Mesendoderm (in vitro differentiated cells): Measurements from ENCODE around the gene RPP30. TPM values are rescaled to one million over a fixed set of nuclear protein-coding genes. Genes with fewer than 3 reads are reported as not detected.

Experiments used
- DNase-seq: peaks from one replicate; pipeline ENCODE4 v3.0.0; 2013
- H2AK5ac ChIP-seq: 2 replicates; pipeline ENCODE4 v1.6.1; 2013; ENCODE audit warnings: low read length, inconsistent platforms
- H2BK120ac ChIP-seq: 2 replicates; pipeline ENCODE4 v1.6.1; 2013; ENCODE audit warnings: low read depth, mild to moderate bottlenecking, low read length, moderate library complexity, mixed read lengths
- H2BK15ac ChIP-seq: replicated peaks from 2 replicates; pipeline ENCODE4 v1.6.1; 2013; ENCODE audit warnings: low read depth, mild to moderate bottlenecking, moderate library complexity
- H2BK5ac ChIP-seq: 2 replicates; pipeline ENCODE4 v1.6.1; 2013; ENCODE audit warnings: low read length, inconsistent platforms
- H3K18ac ChIP-seq: 2 replicates; pipeline ENCODE4 v1.6.1; 2013; ENCODE audit warnings: mild to moderate bottlenecking, low read length, mixed read lengths
- H3K23ac ChIP-seq: one replicate; pipeline ENCODE4 v1.6.1; 2013; ENCODE audit warnings: low read length
- H3K27ac ChIP-seq: 2 replicates; pipeline ENCODE4 v1.5.1; 2013; ENCODE audit warnings: low read depth, mild to moderate bottlenecking, inconsistent platforms, low read length, moderate library complexity
- H3K27me3 ChIP-seq: 2 replicates; pipeline ENCODE4 v1.6.1; 2013; ENCODE audit warnings: low read length, control low read depth, mild to moderate bottlenecking, inconsistent platforms; ENCODE audit not compliant: insufficient read depth, poor library complexity
- H3K36me3 ChIP-seq: 2 replicates; pipeline ENCODE4 v1.6.1; 2013; ENCODE audit warnings: low read length, inconsistent platforms; ENCODE audit not compliant: control insufficient read depth, insufficient read depth
- H3K4ac ChIP-seq: one replicate; pipeline ENCODE4 v1.6.1; 2013; ENCODE audit warnings: low read depth, mild to moderate bottlenecking, low read length, moderate library complexity
- H3K4me1 ChIP-seq: 2 replicates; pipeline ENCODE4 v1.6.1; 2013; ENCODE audit warnings: low read depth, low read length, inconsistent platforms; ENCODE audit not compliant: control insufficient read depth
- H3K4me2 ChIP-seq: 2 replicates; pipeline ENCODE4 v1.6.1; 2013; ENCODE audit warnings: low read length
- H3K4me3 ChIP-seq: 2 replicates; pipeline ENCODE4 v1.5.1; 2013; ENCODE audit warnings: mild to moderate bottlenecking, low read length
- H3K56ac ChIP-seq: one replicate; pipeline ENCODE4 v1.6.1; 2013; ENCODE audit warnings: low read length
- H3K79me1 ChIP-seq: 2 replicates; pipeline ENCODE4 v1.6.1; 2013; ENCODE audit warnings: low read length, inconsistent platforms
- H3K79me2 ChIP-seq: 2 replicates; pipeline ENCODE4 v1.6.1; 2013; ENCODE audit warnings: mild to moderate bottlenecking, low read length; ENCODE audit not compliant: control insufficient read depth, insufficient read depth
- H3K9ac ChIP-seq: 2 replicates; pipeline ENCODE4 v1.6.1; 2013; ENCODE audit warnings: low read length, inconsistent platforms
- H4K5ac ChIP-seq: one replicate; pipeline ENCODE4 v1.6.1; 2013; ENCODE audit warnings: low read length
- H4K8ac ChIP-seq: one replicate; pipeline ENCODE4 v1.6.1; 2013; ENCODE audit warnings: low read depth, mild to moderate bottlenecking, control low read depth, low read length, moderate library complexity
- WGBS: extraction: QIAGEN DNeasy Blood & Tissue Kit; methylation state at CpG from one replicate; pipeline ENCODE4 v1.1.7; 2013; ENCODE audit warnings: low lambda C conversion rate, missing lambda C conversion rate; ENCODE audit not compliant: insufficient coverage; ENCODE audit errors: extremely low coverage; 5-methylcytosine and 5-hydroxymethylcytosine counted together
- small RNA-seq: library from polyadenylated mRNA; stranded (forward); fragments of <200 nt; extraction: miRNeasy Mini kit (QIAGEN cat#:217004); gene quantifications from one replicate; pipeline ENCODE3, GENCODE V24; 2013; ENCODE audit not compliant: insufficient read depth

RPP30 gene

GRCh38 chr10:90945491-90946070, 73.8 kb downstream of the RPP30 start:
- no peak overlapping the region for H3K4ac ChIP-seq
- WGBS, result no CpG with 5 or more reads among the region's 4 CpGs
- no peak overlapping the region for H3K9ac ChIP-seq
- H3K27ac ChIP-seq, result no peak overlapping the region
- H4K5ac ChIP-seq, result no peak overlapping the region
- H2BK120ac ChIP-seq, result no peak overlapping the region
- H2BK15ac ChIP-seq, result no peak overlapping the region
- no peak overlapping the region for H3K4me2 ChIP-seq
- no peaks in the 10 kb centered on the region for H3K4me1 ChIP-seq
- H2AK5ac ChIP-seq, result no peak overlapping the region
- H3K79me1 ChIP-seq, result no peaks in the 10 kb centered on the region
- no peaks in the 10 kb centered on the region for H3K79me2 ChIP-seq
- DNase-seq, result no peak
- no peak overlapping the region for H3K4me3 ChIP-seq
- H3K36me3 ChIP-seq, result no peaks in the 10 kb centered on the region
- H2BK5ac ChIP-seq, result no peak overlapping the region
- no peaks in the 10 kb centered on the region for H3K27me3 ChIP-seq
- H3K18ac ChIP-seq, result no peak overlapping the region
- H3K23ac ChIP-seq, result no peak overlapping the region
- no peak overlapping the region for H3K56ac ChIP-seq
- H4K8ac ChIP-seq, result no peak overlapping the region

GRCh38 chr10:90947030-90947960, 75.5 kb downstream of the RPP30 start:
- no peaks in the 10 kb centered on the region for H3K36me3 ChIP-seq
- H4K5ac ChIP-seq, result no peak overlapping the region
- no peak overlapping the region for H3K18ac ChIP-seq
- no peak overlapping the region for H3K4me3 ChIP-seq
- no CpG with 5 or more reads among the region's 5 CpGs for WGBS
- H3K23ac ChIP-seq, result no peak overlapping the region
- H3K4me1 ChIP-seq, result no peaks in the 10 kb centered on the region
- H2BK5ac ChIP-seq, result no peak overlapping the region
- H3K27me3 ChIP-seq, result no peaks in the 10 kb centered on the region
- no peak overlapping the region for H2BK15ac ChIP-seq
- H3K4me2 ChIP-seq, result no peak overlapping the region
- H3K79me1 ChIP-seq, result no peaks in the 10 kb centered on the region
- H3K79me2 ChIP-seq, result no peaks in the 10 kb centered on the region
- no peak overlapping the region for H2BK120ac ChIP-seq
- H3K56ac ChIP-seq, result no peak overlapping the region
- no peak overlapping the region for H2AK5ac ChIP-seq
- no peak overlapping the region for H3K9ac ChIP-seq
- no peak overlapping the region for H4K8ac ChIP-seq
- no peak for DNase-seq
- no peak overlapping the region for H3K27ac ChIP-seq
- no peak overlapping the region for H3K4ac ChIP-seq

Small RNA genes lying within 50 kb of the gene (small RNA-seq; reads per million reads assigned to genes)
- gene RF00019, result not detected
- gene RNU6-740P, result not detected
